GM12892 (cell line): ENCODE measurements around the gene RTKN.

Source experiments
- POLR2A ChIP-seq: IDR thresholded peaks from 2 replicates; pipeline ENCODE4 v1.6.1; 2011; ENCODE audit warnings: low read depth, low read length, control low read depth
- POLR2AphosphoS5 ChIP-seq: IDR thresholded peaks from 2 replicates; pipeline ENCODE4 v1.6.1; 2011; ENCODE audit warnings: low read depth, low read length, control low read depth
- TAF1 ChIP-seq: IDR thresholded peaks from 2 replicates; pipeline ENCODE4 v1.6.1; 2011; ENCODE audit warnings: low read depth, mild to moderate bottlenecking, control low read depth, low read length, borderline replicate concordance

DNA sequence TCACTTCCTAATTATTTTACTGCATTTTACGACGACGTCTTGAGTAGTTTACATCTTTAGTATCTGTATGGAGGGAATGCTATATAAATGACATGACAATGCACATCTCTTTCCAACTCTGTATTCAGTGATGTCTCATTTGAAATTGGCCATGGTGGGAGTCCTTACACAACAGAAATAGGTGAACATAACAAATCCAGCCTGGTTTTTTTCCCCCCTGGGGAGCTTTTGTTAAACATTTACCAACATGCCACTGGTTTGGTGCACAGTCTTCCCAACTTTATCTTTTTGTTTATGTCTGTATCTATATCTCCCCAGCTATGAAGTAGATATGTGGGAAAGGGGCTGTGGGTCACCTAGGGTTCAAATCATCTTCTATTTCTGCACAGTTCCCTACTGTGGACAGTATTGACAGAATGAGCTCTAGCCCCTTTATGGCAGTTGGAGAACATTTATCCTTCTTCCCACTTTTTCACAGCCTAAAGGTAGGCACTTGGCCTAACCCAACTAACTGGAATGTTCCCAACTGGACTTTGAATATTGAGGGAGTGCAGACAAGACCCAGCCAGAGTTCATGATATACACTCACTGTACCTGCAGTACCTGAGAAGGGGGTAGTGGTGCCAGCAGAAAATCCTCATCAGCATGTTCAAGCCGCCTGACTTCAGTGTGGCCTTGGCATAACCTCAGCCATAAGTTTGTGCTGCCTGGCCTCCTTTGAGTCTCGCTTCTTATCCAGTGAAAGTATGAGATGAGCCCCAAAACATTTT lies 5.7 kb upstream of the RTKN start:
- no peak for TF ChIP-seq TAF1
- no peak for TF ChIP-seq POLR2A
- no peak for TF ChIP-seq POLR2AphosphoS5
